HG03378 (cell line): ENCODE data around the gene RAB1A.
"Not testable (repeated sequence)": the region's sequence is repeated elsewhere in the genome, so short reads cannot be mapped to it uniquely, and the experiment has no call there.

Experiments
- ATAC-seq: cut with Tn5 transposase; IDR thresholded peaks from one replicate; pipeline ENCODE4 v1.9.1; 2021; ENCODE audit warnings: mild to moderate bottlenecking, moderate library complexity; ENCODE audit not compliant: unreplicated experiment

The RAB1A gene

DNA sequence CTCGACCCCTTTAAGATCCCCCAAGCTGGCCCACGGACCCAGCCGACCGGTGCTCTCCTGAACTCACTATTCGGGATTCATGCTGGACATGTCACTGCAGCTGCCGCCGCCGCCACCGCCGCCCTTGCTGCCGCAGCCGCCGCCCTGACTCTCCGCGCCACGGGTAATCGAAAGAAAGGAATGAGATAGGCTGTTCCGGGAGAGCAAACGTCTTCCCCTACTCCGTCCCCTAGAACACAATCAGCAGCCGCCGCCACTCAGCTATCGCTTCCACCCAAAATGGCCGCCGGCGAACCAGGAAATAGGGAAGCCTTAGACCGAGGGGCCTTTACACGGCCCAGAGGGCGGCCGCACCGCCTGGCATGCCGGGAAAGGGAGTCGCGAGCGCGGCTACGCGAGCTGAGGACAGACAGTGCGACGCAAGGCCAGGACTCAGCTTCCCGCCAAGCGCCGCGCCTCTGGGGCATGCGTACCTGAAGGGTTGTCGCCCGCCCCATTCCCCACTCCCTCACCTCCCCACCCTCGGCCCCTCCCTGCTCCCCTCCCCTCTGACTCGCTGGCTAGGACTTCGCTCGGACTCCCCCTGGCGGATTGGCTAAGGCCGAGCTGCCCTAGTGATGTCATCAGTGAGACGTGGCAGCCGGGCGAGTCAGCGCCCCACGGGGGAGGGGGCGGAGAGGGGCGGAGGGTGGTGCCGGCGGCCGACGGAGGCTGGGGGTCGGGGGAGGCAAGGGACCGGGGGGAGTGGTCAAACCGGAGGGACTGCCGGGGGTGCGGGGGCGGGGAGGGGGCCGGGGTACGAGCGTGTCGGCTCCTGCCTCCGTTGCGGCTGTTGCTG lies at the start of gene RAB1A:
TSS of gene RAB1A (minus strand) at position 281 of the 838 bp plus-strand sequence. CDS start at position 90, 191 bp downstream.
- peak; percentile 94 for ATAC-seq

DNA sequence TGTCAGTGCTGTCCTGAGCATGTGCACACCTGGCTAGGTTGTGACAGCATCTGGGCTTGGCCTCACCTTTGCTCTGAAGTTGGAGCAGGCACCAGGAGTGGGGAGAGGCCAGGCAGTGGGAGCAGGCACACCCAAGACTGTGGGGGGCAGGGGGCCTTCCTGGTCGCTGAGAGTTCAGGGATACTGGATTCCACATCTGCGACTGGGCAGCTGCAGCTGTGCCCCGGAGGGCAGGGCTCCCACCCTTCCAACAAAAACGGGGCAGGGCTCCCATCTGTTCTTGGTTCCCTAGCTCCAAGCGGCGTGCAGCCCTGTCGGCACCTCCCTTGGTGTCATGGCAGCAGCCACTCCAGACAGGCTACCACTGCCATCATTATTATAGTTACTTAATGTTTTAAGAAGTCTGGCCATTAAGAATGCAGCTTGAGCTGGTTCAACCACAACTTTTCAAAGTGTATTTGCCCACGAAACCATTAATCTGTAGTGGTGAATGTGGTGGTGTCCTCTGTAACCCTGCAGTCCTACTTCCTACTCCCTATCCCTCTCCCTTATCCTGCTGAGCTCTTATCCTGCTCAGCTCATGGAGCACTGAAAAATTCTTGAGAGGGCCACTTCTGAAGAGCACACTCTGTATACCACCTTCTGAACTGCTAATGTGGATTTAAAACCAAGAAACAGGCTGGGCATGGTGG lies 48.0 kb upstream of the RAB1A start:
- ATAC-seq: no peak

DNA sequence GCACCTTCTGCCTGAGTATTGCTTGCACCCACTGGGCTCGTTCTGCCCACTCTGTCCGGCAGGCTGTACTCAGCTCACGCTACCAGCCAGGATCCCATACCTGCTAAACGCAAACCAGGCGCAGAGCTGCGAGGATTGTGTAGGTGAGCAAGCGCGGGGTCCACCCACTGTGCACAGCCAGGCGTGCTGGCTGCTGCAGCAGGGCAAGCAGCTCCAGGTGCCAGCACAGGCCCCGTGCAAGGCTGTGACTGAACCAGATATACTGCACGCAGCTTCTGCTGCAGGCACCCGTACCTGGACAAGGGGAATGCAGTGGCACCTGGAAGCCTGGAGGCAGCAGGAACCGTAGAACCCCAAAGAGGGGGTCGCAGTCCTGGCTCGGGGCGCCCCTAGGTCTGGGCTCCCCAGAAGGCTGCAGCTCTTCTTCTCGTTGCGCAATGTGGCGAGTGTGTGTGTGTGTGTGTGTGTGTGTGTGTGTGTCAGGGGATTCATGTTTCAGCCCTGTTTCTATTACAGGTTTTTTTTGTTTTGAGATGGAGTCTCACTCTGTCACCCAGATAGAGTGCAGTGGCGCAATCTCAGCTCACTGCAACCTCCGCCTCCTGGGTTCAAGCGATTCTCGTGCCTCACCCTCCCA lies 46.1 kb upstream of the RAB1A start:
- ATAC-seq: no peak

DNA sequence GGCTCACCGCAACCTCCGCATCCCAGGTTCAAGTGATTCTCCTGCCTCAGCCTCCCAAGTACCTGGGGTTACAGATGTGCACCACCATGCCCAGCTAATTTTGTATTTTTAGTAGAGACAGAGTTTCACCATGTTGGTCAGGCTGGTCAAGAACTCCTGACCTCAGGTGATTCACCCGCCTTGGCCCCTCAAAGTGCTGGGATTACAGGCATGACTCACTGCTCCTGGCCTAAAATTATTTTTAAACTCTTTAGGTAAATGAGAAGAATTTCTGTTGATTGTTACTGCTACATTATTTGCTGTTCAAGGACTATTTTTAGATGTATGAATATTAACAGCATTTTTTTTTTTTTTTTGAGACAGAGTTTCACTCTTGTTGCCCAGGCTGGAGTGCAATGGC lies 44.1 kb upstream of the RAB1A start:
- ATAC-seq: not testable (repeated sequence)

DNA sequence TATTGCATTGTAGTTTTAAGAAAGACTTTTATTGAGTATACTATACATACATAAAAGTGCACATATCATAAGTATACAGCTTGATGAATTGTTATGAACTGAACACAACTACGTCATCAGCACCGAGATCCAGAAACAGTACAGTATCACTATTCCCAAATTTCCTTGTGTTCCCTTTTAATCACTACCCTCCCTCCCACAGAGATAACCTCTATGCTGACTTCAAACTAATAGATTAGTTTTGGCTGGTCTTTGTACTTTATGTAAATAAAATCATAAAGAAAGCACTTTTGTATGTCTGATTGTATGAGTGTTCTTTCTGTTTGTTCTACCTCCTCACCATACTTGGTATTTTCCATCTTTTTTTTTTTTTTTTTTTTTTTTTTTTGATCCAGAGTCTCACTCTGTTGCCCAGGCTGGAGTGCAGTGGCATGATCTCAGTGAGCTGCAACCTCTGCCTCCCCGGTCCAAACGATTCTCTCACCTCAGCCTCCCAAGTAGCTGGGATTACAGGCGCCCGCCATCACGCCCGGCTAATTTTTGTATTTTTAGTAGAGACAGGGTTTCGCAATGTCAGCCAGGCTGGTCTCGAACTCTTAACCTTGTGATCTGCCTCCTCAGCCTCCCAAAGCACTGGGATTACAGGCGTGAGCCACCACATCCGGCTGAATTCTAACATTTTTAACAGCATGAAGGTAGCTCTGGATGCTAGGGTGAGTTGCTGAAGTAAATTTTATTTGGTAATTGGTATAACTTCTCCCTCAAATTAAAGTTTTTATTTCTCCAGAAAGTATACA lies 43.3 kb upstream of the RAB1A start:
- ATAC-seq: no peak

DNA sequence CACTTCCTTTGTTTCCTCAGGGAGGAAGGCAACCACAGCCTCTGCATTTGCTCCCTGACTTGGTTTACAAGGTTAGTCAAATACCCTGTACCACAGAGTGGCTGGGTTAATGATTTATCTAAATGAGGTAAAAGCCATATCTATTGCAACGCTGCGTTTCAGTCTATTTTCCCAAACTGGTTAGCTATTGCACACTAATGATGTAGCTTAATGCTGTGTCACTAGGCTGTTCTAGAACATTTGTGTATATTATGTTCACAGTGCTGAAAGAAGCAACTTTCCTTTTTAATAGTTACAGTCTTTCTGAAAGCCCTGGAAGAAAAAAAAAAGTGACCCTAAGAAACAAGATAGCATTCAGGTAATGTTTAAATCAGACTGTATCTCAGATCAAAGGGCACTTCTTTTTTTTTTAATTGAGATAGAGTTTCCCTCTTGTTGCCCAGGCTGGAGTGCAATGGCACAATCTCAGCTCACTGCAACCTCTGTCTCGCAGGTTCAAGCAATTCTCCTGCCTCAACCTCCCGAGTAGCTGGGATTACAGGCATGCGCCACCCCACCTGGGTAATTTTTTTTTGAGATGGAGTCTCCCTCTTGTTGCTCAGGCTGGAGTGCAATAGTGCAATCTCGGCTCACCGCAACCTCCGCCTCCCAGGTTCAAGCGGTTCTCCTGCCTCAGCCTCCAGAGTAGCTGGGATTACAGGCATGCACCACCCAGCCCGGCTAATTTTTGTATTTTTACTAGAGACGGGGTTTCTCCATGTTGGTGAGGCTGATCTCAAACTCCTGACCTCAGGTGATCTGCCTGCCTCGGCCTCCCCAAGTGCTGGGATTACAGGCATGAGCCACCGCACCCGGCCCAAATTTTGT lies 40.9 kb upstream of the RAB1A start:
- not testable (repeated sequence) for ATAC-seq

DNA sequence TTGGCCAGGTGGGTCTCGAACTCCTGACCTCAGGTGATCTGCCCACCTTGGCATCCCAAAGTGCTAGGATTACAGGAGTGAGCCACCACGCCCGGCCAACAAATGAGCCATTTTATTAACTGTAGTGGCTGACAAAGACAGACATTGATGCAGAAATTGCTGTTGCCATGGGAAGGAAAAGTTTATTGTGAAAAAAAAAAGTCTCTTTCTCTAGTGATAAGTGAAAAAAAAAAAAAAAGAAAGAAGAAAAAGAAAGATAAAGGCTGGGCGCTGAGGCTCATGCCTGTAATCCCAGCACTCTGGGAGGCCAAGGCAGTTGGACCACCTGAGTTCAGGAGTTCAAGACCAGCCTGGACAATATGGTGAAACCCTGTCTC lies 39.8 kb upstream of the RAB1A start:
- no peak for ATAC-seq

DNA sequence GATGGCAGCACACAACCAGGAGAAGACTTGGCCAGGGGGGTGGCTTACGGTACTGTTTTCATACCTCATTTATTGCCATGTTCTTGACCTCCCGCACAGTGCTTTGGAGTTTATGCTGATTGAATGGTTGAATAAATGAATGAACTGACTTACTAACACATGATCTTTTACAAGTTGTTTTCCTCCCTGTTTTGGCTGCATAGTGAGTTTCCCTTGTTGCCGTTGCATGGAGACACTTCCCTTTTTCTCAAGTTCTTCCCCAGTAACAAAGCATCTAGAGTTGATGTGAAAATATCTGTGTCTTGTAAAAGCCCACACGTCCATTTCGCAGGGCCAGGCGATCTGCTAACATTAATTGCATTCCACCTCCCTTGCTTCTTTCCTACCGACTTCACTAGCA lies 35.7 kb upstream of the RAB1A start:
- ATAC-seq: no peak

DNA sequence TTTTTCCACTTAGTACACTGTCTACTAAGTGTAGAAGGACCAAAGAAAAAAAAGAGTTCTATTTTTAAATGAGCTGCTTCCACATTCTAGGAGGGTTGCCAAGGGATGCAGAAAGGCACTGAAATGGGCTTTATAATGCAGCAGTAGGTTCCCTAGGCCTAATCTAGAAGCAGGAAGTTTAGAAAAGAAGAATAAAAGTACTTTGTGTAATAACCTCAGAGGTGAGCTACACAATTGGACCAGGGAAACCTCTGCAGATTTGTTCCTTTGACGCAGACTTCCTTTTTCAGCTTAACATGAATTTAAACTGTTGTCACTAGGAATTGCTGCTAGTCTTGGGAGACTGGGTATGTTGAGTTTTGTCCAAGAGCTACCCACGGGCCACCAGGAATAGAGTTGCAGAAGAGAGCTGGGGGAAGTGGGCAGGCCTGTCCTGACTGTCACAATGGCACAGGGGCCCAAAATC lies 34.6 kb upstream of the RAB1A start:
- ATAC-seq: no peak

DNA sequence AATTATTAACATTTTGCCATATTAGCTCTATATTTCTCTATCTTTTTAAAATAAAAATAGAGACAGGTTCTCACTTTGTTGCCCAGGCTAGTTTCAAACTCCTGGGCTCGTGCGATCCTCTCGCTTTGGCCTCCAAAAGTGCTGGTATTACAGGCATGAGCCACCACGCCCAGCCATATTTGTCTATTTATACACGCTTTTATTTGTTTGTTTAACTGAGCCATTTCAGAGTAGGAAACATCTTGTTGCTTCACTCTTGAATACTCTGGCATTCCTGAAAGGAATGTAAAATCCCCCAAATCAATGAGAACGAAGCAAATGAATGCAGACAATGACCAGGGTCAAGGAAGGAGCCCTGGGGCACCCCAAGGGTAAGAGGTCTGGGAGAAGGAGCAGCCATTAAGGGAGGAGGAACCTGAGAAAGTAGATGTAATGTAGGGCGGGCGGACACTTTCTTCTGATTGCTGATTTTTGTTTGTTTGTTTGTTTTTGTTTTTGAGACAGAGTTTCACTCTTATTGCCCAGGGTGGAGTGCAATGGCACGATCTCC lies 31.7 kb upstream of the RAB1A start:
- no peak for ATAC-seq

DNA sequence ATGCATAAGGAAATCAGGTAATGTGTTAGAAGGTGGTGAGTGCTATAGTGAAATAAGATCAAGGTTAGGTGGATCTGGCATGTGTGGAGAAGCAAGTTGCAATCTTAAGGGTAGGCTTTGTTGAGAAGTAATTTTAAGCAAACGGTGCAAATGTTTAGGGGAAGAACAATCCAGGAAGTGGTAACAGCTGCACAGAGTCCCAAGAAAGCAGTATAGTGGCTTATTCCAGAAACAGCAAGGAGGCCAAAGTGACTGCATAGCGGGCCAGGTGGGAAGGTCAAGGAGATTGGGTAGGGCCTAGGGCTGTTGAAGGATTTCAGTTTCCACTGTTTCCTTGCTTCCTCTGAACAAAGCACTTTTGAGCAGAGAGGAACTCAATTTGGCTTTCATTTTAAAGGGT lies 30.0 kb upstream of the RAB1A start:
- ATAC-seq: no peak

DNA sequence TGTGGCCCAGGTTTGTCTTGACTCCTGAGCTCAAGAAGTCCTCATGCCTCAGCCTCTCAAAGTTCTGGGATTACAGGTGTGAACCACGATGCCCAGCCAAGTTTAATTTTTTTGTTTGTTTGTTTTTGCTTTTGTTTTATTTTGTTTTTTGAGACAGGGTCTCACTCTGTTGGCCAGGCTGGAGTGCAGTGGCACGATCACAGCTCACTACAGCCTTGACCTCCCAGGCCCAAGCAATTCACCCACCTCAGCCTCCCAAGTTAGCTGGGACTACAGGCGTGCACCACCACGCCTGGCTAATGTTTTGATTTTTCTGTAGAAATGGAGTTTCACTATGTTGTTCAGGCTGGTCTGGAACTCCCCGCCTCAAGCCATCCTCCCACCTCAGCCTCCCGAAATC lies 29.4 kb upstream of the RAB1A start:
- no peak for ATAC-seq

DNA sequence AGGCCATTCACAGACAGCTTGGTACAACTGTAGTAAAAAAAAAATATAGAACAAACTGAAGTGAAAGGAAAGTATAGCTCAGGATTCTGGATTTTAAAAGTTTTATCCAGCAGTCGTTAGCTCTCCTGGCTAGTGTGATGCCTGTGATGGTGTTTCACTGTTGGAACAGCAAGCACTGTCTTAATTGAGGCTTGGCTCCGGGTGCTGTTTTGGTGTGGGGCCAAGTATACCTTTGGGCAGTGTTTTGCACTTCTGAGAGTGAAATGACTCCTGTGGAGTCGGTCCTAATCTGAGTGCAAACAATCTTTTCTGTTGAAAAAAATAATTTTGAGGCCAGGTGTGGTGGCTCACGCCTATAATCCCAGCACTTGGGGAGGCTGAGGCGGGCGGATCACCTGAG lies 28.7 kb upstream of the RAB1A start:
- no peak for ATAC-seq

DNA sequence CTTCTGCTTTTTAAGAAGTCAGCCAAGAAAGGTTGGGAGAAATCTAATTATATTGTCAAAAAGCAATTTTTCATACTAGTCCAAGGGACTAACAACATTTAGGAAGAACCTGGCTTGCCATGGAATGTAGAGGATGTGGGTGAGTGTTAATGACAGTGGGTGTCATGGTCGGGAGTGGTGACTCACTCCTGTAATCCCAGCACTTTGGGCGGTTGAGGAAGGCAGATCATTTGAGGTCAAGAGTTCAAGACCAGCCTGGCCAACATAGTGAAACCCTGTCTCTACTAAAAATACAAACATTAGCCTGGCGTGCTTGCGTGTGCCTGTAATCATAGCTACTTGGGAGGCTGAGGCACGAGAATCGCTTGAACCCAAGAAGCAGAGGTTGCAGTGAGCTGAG lies 27.9 kb upstream of the RAB1A start:
- not testable (repeated sequence) for ATAC-seq

DNA sequence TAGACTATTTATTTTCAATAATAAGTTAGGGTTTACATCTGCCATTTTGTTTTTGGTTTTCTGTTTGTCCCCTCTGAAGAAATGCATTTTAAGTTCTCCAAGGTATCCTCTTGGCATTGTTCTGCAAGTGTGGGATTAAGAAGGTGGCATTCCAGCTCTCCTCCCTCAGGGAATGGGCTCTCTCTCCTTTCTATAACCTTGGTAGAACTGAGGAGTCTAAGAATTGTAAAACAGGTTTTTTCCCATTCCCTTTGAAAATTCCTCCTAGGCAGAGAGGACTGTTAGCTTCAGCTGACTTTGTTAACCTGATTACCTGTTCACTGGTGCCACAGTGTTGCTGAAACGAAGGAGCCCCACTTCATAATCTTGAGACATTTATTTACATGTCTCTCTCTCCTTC lies 26.1 kb upstream of the RAB1A start:
- no peak for ATAC-seq

DNA sequence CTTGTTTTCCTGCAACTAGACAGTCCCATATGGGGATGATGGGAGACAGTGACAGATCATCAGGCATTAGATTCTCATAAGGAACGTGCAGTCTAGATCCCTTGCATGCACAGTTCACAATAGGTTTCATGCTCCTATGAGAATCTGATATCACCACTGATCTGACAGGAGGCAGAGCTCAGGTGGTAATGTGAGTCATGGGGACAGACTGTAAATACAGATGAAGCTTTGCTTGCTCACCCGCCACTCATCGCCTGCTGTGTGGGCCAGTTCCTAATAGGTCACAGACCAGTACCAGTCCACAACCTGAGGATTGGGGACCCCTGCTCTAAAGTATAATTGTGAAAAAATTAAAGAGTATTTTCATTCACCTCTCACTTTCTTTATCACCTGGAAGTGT lies 23.6 kb upstream of the RAB1A start:
- ATAC-seq: no peak

DNA sequence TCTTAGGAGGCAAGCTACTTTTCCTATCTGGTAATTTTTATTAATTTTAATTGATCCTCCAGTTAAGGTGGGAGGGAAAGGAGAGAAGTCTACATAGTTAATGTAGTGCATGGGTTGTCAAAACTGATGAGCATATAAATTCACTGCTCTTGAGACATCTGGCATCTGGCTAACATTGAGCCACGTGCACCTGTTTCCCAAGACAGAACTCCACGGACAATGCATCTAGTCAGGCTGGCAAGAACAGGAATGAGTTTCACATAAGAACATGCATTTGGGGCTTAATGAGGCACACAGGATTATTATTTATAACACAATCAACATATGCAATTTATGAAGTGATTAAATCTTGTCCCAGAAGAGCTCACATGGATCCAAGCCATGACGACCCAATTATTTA lies 16.2 kb upstream of the RAB1A start:
- no peak for ATAC-seq

DNA sequence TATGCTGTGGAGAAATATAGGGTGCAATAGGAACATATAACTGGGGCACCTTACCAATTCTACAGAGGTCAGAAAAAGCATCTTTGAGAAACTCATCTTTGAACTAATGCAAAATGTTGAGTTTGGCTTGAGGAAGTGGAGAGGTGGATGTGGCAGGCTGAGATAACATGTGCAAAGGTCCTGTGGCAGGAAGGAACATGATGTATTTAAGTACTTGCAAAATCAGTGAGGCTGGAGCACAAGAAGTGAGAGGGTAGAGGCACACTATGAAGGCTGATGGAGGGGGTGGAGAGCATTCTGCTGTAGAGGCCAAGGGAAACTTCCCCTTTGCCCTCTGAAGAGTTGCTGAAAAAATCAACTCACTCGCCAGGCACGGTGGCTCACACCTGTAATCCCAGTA lies 14.7 kb upstream of the RAB1A start:
- ATAC-seq: no peak

DNA sequence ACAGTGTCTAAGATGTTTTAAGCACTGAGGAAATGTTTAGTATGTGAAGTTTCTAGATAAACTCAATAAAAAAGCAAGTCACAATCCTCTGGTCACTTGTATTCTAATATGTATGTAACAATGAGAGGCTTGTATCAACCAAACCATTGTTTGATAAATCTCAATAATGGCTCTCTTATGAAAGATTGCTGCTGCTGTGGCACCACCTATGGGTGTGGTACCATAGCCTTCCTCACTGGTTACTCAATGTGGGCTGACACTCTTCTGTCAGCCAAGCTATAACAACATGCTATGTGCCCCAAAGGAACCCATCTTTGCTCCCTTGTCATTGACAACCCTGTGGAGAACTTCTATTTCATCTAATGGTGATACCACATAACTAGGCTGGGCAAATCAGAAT lies 12.6 kb upstream of the RAB1A start:
- ATAC-seq: no peak
